ENCODE data around the gene OTOA.

The OTOA gene

GRCh38 chr16:21701271-21701670 is 37.5 kb downstream of the OTOA start:
- WGBS (ENCODE audit: insufficient coverage) = no CpG with 5 or more reads among the region's 2 CpGs
- CTCF ChIA-PET = interaction anchor here (0.7 to 1.6 kb wide), 2 partner anchors 9 to 44 kb away, joined by 3 to 9 read pairs; no protein-coding TSS in a partner anchor

GRCh38 chr16:21702276-21702675 is 38.5 kb downstream of the OTOA start:
- H3K27me3 ChIP-seq (replicated peaks in 2 of 5; ENCODE audit: control insufficient read depth in 4 of 5, insufficient read depth in 5 of 5, low read length in 4 of 5) = no peaks in the 10 kb centered on the region
- WGBS (ENCODE audit: insufficient coverage) = 94% methylated on average over 2 of the region's 3 CpGs
- no peak overlapping the region for H3K27ac ChIP-seq (ENCODE audit: insufficient read depth in 1 of 2, low read depth in 1 of 2, low read length in 2 of 2, poor library complexity in 1 of 2, severe bottlenecking in 2 of 2)
- ChIA-PET CTCF (no interaction called here), POLR2A (no interaction called here)
- no peak overlapping the region for H3K4me3 ChIP-seq (ENCODE audit: control insufficient read depth in 1 of 7, extremely low read depth in 1 of 7, insufficient read depth in 4 of 7, low read depth in 2 of 7, low read length in 6 of 7)
- no peaks in the 10 kb centered on the region for H3K4me1 ChIP-seq (ENCODE audit: control extremely low read depth in 1 of 4, control insufficient read depth in 4 of 4, insufficient read depth in 4 of 4, low read length in 3 of 4)
- no peaks in the 10 kb centered on the region for H3K9me3 ChIP-seq (ENCODE audit: control extremely low read depth in 1 of 5, control insufficient read depth in 4 of 5, insufficient read depth in 2 of 5, low read depth in 1 of 5, low read length in 4 of 5)
- DNase-seq = no peak
- no peaks in the 10 kb centered on the region for H3K36me3 ChIP-seq (ENCODE audit: control insufficient read depth in 4 of 4, insufficient read depth in 4 of 4, low read length in 3 of 4)

More at GRCh38 chr16:21701271-21701670, 37.5 kb downstream of the OTOA start:
- H3K4me1 ChIP-seq (ENCODE audit: control extremely low read depth in 1 of 4, control insufficient read depth in 4 of 4, insufficient read depth in 4 of 4, low read length in 3 of 4) = no peaks in the 10 kb centered on the region
- H3K27ac ChIP-seq (ENCODE audit: insufficient read depth in 1 of 2, low read depth in 1 of 2, low read length in 2 of 2, poor library complexity in 1 of 2, severe bottlenecking in 2 of 2) = no peak overlapping the region
- POLR2A ChIA-PET = no interaction called here
- no peaks in the 10 kb centered on the region for H3K36me3 ChIP-seq (ENCODE audit: control insufficient read depth in 4 of 4, insufficient read depth in 4 of 4, low read length in 3 of 4)
- DNase-seq = no peak
- H3K27me3 ChIP-seq (replicated peaks in 2 of 5; ENCODE audit: control insufficient read depth in 4 of 5, insufficient read depth in 5 of 5, low read length in 4 of 5) = no peaks in the 10 kb centered on the region
- no peak overlapping the region for H3K4me3 ChIP-seq (ENCODE audit: control insufficient read depth in 1 of 7, extremely low read depth in 1 of 7, insufficient read depth in 4 of 7, low read depth in 2 of 7, low read length in 6 of 7)
- no peaks in the 10 kb centered on the region for H3K9me3 ChIP-seq (ENCODE audit: control extremely low read depth in 1 of 5, control insufficient read depth in 4 of 5, insufficient read depth in 2 of 5, low read depth in 1 of 5, low read length in 4 of 5)

GRCh38 chr16:21703156-21703555 is 39.4 kb downstream of the OTOA start:
- Histone ChIP-seq H3K27me3 (replicated peaks in 2 of 5; ENCODE audit: control insufficient read depth in 4 of 5, insufficient read depth in 5 of 5, low read length in 4 of 5) (no peaks in the 10 kb centered on the region), H3K4me1 (ENCODE audit: control extremely low read depth in 1 of 4, control insufficient read depth in 4 of 4, insufficient read depth in 4 of 4, low read length in 3 of 4) (peaks cover 0 to under 1% (median 0%) of the 10 kb centered on the region in 4 experiments), H3K9me3 (ENCODE audit: control extremely low read depth in 1 of 5, control insufficient read depth in 4 of 5, insufficient read depth in 2 of 5, low read depth in 1 of 5, low read length in 4 of 5) (no peaks in the 10 kb centered on the region), H3K4me3 (ENCODE audit: control insufficient read depth in 1 of 7, extremely low read depth in 1 of 7, insufficient read depth in 4 of 7, low read depth in 2 of 7, low read length in 6 of 7) (no peak overlapping the region), H3K36me3 (ENCODE audit: control insufficient read depth in 4 of 4, insufficient read depth in 4 of 4, low read length in 3 of 4) (no peaks in the 10 kb centered on the region), H3K27ac (ENCODE audit: insufficient read depth in 1 of 2, low read depth in 1 of 2, low read length in 2 of 2, poor library complexity in 1 of 2, severe bottlenecking in 2 of 2) (no peak overlapping the region)
- CTCF ChIA-PET = no interaction called here
- POLR2A ChIA-PET = no interaction called here
- no peak for DNase-seq
- 83% methylated on average over 1 of the region's 2 CpGs for WGBS (ENCODE audit: insufficient coverage)

GRCh38 chr16:21703589-21704174 is 39.9 kb downstream of the OTOA start:
- 85% methylated on average over 4 of the region's 5 CpGs for WGBS (ENCODE audit: insufficient coverage)
- H3K27me3 ChIP-seq (replicated peaks in 2 of 5; ENCODE audit: control insufficient read depth in 4 of 5, insufficient read depth in 5 of 5, low read length in 4 of 5) = no peaks in the 10 kb centered on the region
- H3K4me1 ChIP-seq (ENCODE audit: control extremely low read depth in 1 of 4, control insufficient read depth in 4 of 4, insufficient read depth in 4 of 4, low read length in 3 of 4) = peaks cover 0 to 3% (median 0%) of the 10 kb centered on the region in 4 experiments
- H3K4me3 ChIP-seq (ENCODE audit: control insufficient read depth in 1 of 7, extremely low read depth in 1 of 7, insufficient read depth in 4 of 7, low read depth in 2 of 7, low read length in 6 of 7) = no peak overlapping the region
- no peaks in the 10 kb centered on the region for H3K36me3 ChIP-seq (ENCODE audit: control insufficient read depth in 4 of 4, insufficient read depth in 4 of 4, low read length in 3 of 4)
- no peaks in the 10 kb centered on the region for H3K9me3 ChIP-seq (ENCODE audit: control extremely low read depth in 1 of 5, control insufficient read depth in 4 of 5, insufficient read depth in 2 of 5, low read depth in 1 of 5, low read length in 4 of 5)
- ChIA-PET POLR2A (no interaction called here), CTCF (interaction anchor here (0.7 to 2.5 kb wide), 3 partner anchors 15 to 139 kb away, joined by 3 to 7 read pairs (median 3); no protein-coding TSS in a partner anchor)
- no peak overlapping the region for H3K27ac ChIP-seq (ENCODE audit: insufficient read depth in 1 of 2, low read depth in 1 of 2, low read length in 2 of 2, poor library complexity in 1 of 2, severe bottlenecking in 2 of 2)
- no peak for DNase-seq

- Histone ChIP-seq H3K36me3 (ENCODE audit: control insufficient read depth in 4 of 4, insufficient read depth in 4 of 4, low read length in 3 of 4) (no peaks in the 10 kb centered on the region), H3K9me3 (ENCODE audit: control extremely low read depth in 1 of 5, control insufficient read depth in 4 of 5, insufficient read depth in 2 of 5, low read depth in 1 of 5, low read length in 4 of 5) (no peaks in the 10 kb centered on the region), H3K4me1 (ENCODE audit: control extremely low read depth in 1 of 4, control insufficient read depth in 4 of 4, insufficient read depth in 4 of 4, low read length in 3 of 4) (peaks cover 0 to 3% (median 0%) of the 10 kb centered on the region in 4 experiments), H3K4me3 (ENCODE audit: control insufficient read depth in 1 of 7, extremely low read depth in 1 of 7, insufficient read depth in 4 of 7, low read depth in 2 of 7, low read length in 6 of 7) (no peak overlapping the region), H3K27ac (ENCODE audit: insufficient read depth in 1 of 2, low read depth in 1 of 2, low read length in 2 of 2, poor library complexity in 1 of 2, severe bottlenecking in 2 of 2) (no peak overlapping the region), H3K27me3 (replicated peaks in 2 of 5; ENCODE audit: control insufficient read depth in 4 of 5, insufficient read depth in 5 of 5, low read length in 4 of 5) (no peaks in the 10 kb centered on the region)
- no peak for DNase-seq
- POLR2A ChIA-PET = no interaction called here
- CTCF ChIA-PET = interaction anchor here (0.7 to 2.5 kb wide), 3 partner anchors 15 to 140 kb away, joined by 3 to 7 read pairs (median 3); no protein-coding TSS in a partner anchor
- WGBS (ENCODE audit: insufficient coverage) = 88% methylated on average over 3 of the region's 5 CpGs
Observed at GRCh38 chr16:21704266-21704665, 40.5 kb downstream of the OTOA start.

GRCh38 chr16:21704733-21705132 is 41.0 kb downstream of the OTOA start:
- ChIA-PET CTCF (interaction anchor here (0.7 to 2.5 kb wide), 4 partner anchors 14 to 140 kb away, joined by 3 to 7 read pairs (median 3); no protein-coding TSS in a partner anchor), POLR2A (no interaction called here)
- H3K9me3 ChIP-seq (ENCODE audit: control extremely low read depth in 1 of 5, control insufficient read depth in 4 of 5, insufficient read depth in 2 of 5, low read depth in 1 of 5, low read length in 4 of 5) = no peaks in the 10 kb centered on the region
- H3K4me1 ChIP-seq (ENCODE audit: control extremely low read depth in 1 of 4, control insufficient read depth in 4 of 4, insufficient read depth in 4 of 4, low read length in 3 of 4) = peaks cover 0 to 3% (median 0%) of the 10 kb centered on the region in 4 experiments
- H3K4me3 ChIP-seq (ENCODE audit: control insufficient read depth in 1 of 7, extremely low read depth in 1 of 7, insufficient read depth in 4 of 7, low read depth in 2 of 7, low read length in 6 of 7) = no peak overlapping the region
- no peak overlapping the region for H3K27ac ChIP-seq (ENCODE audit: insufficient read depth in 1 of 2, low read depth in 1 of 2, low read length in 2 of 2, poor library complexity in 1 of 2, severe bottlenecking in 2 of 2)
- WGBS (ENCODE audit: insufficient coverage) = 94% methylated on average over 5 of the region's 6 CpGs
- DNase-seq = no peak
- no peaks in the 10 kb centered on the region for H3K27me3 ChIP-seq (replicated peaks in 2 of 5; ENCODE audit: control insufficient read depth in 4 of 5, insufficient read depth in 5 of 5, low read length in 4 of 5)
- no peaks in the 10 kb centered on the region for H3K36me3 ChIP-seq (ENCODE audit: control insufficient read depth in 4 of 4, insufficient read depth in 4 of 4, low read length in 3 of 4)

GRCh38 chr16:21708533-21709115 is 44.9 kb downstream of the OTOA start:
- H3K4me1 ChIP-seq (ENCODE audit: control extremely low read depth in 1 of 4, control insufficient read depth in 4 of 4, insufficient read depth in 4 of 4, low read length in 3 of 4) = peaks cover 0 to 3% (median 0%) of the 10 kb centered on the region in 4 experiments
- H3K4me3 ChIP-seq (ENCODE audit: control insufficient read depth in 1 of 7, extremely low read depth in 1 of 7, insufficient read depth in 4 of 7, low read depth in 2 of 7, low read length in 6 of 7) = peak overlapping the region in 1 of 7 experiments; percentile 5
- POLR2A ChIA-PET = no interaction called here
- CTCF ChIA-PET = interaction anchor here (0.6 to 2.8 kb wide), 13 partner anchors 10 to 434 kb away, joined by 3 to 10 read pairs (median 5); partner anchors contain the start of gene IGSF6
- H3K36me3 ChIP-seq (ENCODE audit: control insufficient read depth in 4 of 4, insufficient read depth in 4 of 4, low read length in 3 of 4) = no peaks in the 10 kb centered on the region
- peak; percentile 68 to 85 (median 79) for DNase-seq
- WGBS (ENCODE audit: insufficient coverage) = 0% methylated on average over 4 of the region's 10 CpGs
- H3K27me3 ChIP-seq (replicated peaks in 2 of 5; ENCODE audit: control insufficient read depth in 4 of 5, insufficient read depth in 5 of 5, low read length in 4 of 5) = no peaks in the 10 kb centered on the region
- no peak overlapping the region for H3K27ac ChIP-seq (ENCODE audit: insufficient read depth in 1 of 2, low read depth in 1 of 2, low read length in 2 of 2, poor library complexity in 1 of 2, severe bottlenecking in 2 of 2)
- H3K9me3 ChIP-seq (ENCODE audit: control extremely low read depth in 1 of 5, control insufficient read depth in 4 of 5, insufficient read depth in 2 of 5, low read depth in 1 of 5, low read length in 4 of 5) = no peaks in the 10 kb centered on the region

Data from common myeloid progenitor, CD34-positive (primary cell).